ENCODE results near the gene VEZT.
"Not testable (repeated sequence)": the region's sequence is repeated elsewhere in the genome, so short reads cannot be mapped to it uniquely, and the experiment has no call there.

Gene VEZT

GRCh38 chr12:95218150-95219133 is 835 bp downstream of the VEZT start:
- H3K4me3 ChIP-seq (ENCODE audit: low read length) = peak overlapping the region; percentile 74
- peak; percentile 67 for DNase-seq (ENCODE audit: low read depth, low spot score)

GRCh38 chr12:95220190-95220589 is 2.6 kb downstream of the VEZT start:
- no peak for DNase-seq (ENCODE audit: low read depth, low spot score)
- no peak overlapping the region for H3K4me3 ChIP-seq (ENCODE audit: low read length)

- no peak for DNase-seq (ENCODE audit: low read depth, low spot score)
- H3K4me3 ChIP-seq (ENCODE audit: low read length) = no peak overlapping the region
These were observed 3.1 kb downstream of the VEZT start for GRCh38 chr12:95220726-95221125.

GRCh38 chr12:95224202-95225170 is 6.9 kb downstream of the VEZT start:
- H3K4me3 ChIP-seq (ENCODE audit: low read length) = no peak overlapping the region
- no peak for DNase-seq (ENCODE audit: low read depth, low spot score)

- H3K4me3 ChIP-seq (ENCODE audit: low read length) = no peak overlapping the region
- DNase-seq (ENCODE audit: low read depth, low spot score) = no peak
These were observed 8.1 kb downstream of the VEZT start for GRCh38 chr12:95225645-95226212.

- DNase-seq (ENCODE audit: low read depth, low spot score) = no peak
- no peak overlapping the region for H3K4me3 ChIP-seq (ENCODE audit: low read length)
These were observed 10.3 kb downstream of the VEZT start for GRCh38 chr12:95227818-95228356.

GRCh38 chr12:95228617-95229016 is 11.0 kb downstream of the VEZT start:
- no peak overlapping the region for H3K4me3 ChIP-seq (ENCODE audit: low read length)
- no peak for DNase-seq (ENCODE audit: low read depth, low spot score)

GRCh38 chr12:95229636-95230035 is 12.0 kb downstream of the VEZT start:
- no peak overlapping the region for H3K4me3 ChIP-seq (ENCODE audit: low read length)
- DNase-seq (ENCODE audit: low read depth, low spot score) = no peak

GRCh38 chr12:95230313-95230712 is 12.7 kb downstream of the VEZT start:
- H3K4me3 ChIP-seq (ENCODE audit: low read length) = no peak overlapping the region
- no peak for DNase-seq (ENCODE audit: low read depth, low spot score)

GRCh38 chr12:95231190-95231589 is 13.6 kb downstream of the VEZT start:
- DNase-seq (ENCODE audit: low read depth, low spot score) = no peak
- H3K4me3 ChIP-seq (ENCODE audit: low read length) = no peak overlapping the region

GRCh38 chr12:95234187-95234586 is 16.6 kb downstream of the VEZT start:
- H3K4me3 ChIP-seq (ENCODE audit: low read length); DNase-seq (ENCODE audit: low read depth, low spot score): not testable (repeated sequence)

GRCh38 chr12:95235621-95236020 is 18.0 kb downstream of the VEZT start:
- H3K4me3 ChIP-seq (ENCODE audit: low read length); DNase-seq (ENCODE audit: low read depth, low spot score): not testable (repeated sequence)

GRCh38 chr12:95237315-95237714 is 19.7 kb downstream of the VEZT start:
- DNase-seq (ENCODE audit: low read depth, low spot score) = no peak
- no peak overlapping the region for H3K4me3 ChIP-seq (ENCODE audit: low read length)

- no peak overlapping the region for H3K4me3 ChIP-seq (ENCODE audit: low read length)
- DNase-seq (ENCODE audit: low read depth, low spot score) = no peak
These were observed 20.5 kb downstream of the VEZT start for GRCh38 chr12:95238150-95238549.

GRCh38 chr12:95239216-95239615 is 21.6 kb downstream of the VEZT start:
- no peak for DNase-seq (ENCODE audit: low read depth, low spot score)
- no peak overlapping the region for H3K4me3 ChIP-seq (ENCODE audit: low read length)

- DNase-seq (ENCODE audit: low read depth, low spot score); H3K4me3 ChIP-seq (ENCODE audit: low read length): not testable (repeated sequence)
These were observed 22.2 kb downstream of the VEZT start for GRCh38 chr12:95239835-95240234.

- no peak overlapping the region for H3K4me3 ChIP-seq (ENCODE audit: low read length)
- no peak for DNase-seq (ENCODE audit: low read depth, low spot score)
These were observed 22.9 kb downstream of the VEZT start for GRCh38 chr12:95240556-95240955.

- DNase-seq (ENCODE audit: low read depth, low spot score); H3K4me3 ChIP-seq (ENCODE audit: low read length): not testable (repeated sequence)
These were observed 23.5 kb downstream of the VEZT start for GRCh38 chr12:95241138-95241537.

Measured in Jurkat, Clone E6-1 (cell line).